Renal cortical epithelial cell (primary cell): ENCODE results near the gene MB21D2. TPM values are rescaled to one million over a fixed set of nuclear protein-coding genes. Genes with fewer than 3 reads are reported as not detected.

Experiments used
- DNase-seq: peaks from one replicate; pipeline ENCODE4 v3.0.0-alpha.2; 2011; ENCODE audit warnings: low read depth
- total RNA-seq: library from RNA; depleted of rRNA; stranded (reverse); fragments of >200 nt; gene quantifications from 2 replicates; pipeline ENCODE4 v1.2.3, GENCODE V29; 2014

Gene MB21D2
- total RNA-seq, 1 donor from 2014 or later = 13.9 TPM

DNA sequence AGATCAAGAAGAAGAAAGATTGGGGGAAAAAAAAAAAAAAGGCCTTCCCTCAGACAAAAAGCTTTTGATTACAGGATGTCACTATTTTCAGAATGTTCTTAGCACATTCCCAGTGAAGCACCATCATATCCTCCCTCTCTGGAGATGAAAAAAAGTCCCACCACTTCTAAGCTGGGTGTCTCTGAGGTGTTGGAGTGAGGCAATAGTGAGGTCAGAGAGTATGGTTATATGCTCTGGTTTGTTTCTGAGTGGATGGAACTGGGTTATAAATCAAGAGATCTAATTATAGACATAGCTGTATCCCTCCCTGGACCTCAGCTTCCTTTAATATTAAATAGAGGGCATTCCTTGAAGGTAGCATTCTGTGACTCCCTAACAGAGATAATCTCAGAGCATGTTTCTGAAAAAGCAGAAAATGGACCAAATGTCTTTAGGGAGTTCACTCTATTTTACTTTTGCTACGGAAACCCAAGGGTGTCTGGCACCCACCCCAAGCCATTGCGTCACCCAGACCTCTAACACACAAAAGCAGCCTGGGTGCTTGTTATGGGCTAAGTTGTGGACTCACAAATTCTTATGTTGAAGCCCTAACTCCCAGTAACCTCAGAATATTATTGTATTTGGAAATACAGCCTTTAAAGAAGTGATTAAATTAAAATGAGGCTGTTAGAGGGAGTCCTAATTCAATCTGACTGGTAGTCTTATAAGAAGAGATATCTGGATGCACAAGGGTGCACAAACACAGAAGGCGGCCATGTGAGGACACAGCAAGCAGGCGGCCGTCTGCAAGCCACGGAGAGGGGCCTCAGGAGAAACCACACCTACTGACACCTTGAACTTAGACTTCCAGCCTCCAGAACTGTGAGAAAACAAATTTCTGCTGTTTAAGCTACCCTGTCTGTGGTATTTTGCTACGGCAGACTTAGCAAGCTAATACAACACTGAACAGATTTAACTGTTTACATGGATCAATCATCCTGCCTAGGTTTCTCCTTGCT is 81.5 kb downstream of the MB21D2 start:
- peak; percentile 91 for DNase-seq

DNA sequence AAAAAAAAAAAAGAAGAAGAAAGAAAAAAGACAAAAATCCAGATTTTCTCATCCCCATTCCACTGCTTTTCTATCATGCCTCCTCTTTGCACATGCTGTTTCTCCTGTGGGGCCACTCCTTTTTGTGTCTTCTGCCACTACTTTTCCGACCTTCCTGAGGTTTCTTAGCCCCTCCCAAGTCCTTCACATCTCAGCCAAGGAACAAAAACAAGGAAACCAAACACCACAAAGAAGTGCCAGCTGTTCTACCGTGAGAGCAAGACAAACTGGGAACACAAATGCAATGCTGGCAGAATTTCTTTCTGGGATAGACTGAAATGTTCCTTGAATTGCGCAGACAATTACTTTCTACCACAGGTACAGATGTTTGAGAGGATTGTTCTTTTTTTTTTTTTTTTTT is 83.2 kb downstream of the MB21D2 start:
- DNase-seq = no peak

DNA sequence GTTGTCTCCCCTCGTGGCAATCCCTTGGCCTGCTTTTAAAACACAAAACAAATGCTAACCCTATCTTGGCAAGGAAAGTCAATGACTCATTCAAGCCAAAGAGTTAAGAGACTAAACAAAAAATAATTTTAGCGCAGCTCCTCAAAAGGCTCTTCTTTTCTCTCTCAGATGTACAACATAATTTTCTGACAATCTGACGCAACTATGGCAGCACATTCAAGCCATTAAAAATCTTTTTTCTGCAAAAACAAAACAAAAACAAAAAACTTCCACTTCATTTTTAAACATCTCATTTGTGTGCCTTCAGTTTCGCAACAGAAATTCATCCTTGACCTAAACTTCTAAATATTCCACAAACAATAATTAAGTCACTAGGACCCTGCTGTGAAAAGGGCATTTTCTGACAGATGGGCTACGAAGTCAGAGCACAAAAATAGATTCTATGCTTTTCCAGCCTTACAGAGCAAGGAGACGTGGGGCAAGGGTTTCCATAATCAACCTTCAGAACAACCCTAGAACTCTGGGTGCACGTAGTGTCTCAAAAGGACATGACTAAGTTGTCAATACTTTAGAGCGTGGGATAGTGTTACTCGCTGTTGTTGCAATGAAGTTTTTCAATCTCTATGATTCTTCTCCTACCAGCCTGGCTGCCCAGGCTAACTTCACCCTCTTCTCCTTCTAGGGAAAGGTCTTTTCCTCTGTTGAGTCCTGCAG is 84.3 kb downstream of the MB21D2 start:
- DNase-seq = peak; percentile 56

DNA sequence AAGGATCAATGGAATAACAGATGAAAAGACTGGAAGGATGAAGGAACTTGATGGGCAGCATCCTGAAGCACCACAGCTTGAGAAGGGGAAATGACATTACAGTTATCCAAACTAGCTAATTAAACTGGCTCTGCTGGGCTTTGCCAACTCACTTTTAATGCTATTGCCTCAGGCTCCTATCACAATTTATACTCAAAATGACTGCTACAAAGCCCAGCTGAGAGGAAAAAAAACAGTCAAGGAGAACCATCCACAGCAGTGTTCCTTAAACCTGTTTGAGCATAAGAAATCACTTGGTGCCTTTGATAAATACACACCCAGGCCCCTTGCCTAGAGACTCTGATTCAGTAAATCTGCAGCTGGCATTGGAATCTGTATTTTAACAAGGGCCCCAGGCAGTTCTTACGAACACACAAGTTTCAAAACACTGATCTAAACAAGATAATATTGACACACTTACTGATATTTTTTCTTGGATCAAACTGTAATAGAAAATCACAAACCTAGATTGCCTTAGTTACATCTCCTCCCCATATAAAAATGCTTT is 85.8 kb downstream of the MB21D2 start:
- no peak for DNase-seq

DNA sequence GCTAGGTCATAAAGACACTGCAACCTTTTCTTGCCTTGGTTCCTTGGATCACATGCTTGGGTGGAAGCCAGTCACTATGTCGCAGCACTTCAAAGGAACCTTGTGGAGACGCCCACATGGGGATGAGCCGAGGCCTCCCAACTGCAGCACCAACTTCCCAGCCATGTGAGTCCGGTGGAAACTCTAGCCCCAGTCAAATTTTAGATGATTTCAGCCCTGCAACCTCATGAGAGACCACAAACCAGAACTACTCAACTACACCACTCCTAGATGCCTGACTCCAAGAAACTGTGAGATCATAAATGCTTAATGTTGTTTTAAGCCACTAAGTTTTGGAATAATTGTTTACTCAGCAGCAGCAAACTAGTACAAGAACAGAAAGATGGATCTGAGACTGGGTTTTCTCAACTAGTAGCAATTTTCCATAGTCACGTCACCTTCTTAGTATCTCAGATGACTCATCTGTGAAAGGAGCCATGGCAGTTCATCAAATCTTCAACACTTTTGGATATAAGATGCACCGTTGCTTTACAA is 86.5 kb downstream of the MB21D2 start:
- DNase-seq = no peak

DNA sequence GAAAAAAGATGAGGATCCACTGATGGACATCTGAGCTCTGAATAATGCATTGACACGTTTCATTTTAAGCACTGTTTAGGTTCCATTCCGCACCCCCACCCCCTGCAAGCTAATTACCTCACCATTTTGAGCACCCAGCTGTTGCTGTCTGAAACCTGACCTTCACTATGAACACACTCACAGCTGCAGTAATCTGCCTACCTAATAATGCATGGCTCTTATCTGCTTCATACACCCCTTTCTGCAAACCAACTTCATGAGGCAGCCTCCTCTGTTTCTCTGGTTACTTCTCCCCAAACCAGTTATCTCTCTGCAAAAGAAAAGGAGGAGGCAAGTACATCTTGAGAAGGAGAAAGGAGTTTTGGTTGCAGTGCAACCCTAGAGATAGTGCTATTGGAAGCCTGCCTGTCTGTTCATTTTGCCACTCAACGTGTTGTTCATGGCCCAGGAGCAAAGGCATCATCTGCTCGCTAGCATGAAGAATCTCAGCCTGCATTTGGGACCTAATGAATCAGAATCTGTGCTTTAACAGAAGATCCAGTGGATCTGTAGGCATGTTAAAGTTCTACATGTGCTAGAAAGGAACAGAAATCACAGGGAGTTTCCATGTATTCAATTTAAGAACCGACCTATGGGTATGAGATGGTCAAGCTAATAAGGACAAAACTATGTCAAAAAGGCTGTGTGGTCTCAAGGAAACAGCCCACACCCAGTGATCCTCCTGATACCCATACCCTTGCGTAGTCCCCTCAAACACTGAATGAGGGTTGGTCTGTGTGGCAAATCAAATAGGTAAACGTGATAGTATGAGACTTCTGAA is 87.2 kb downstream of the MB21D2 start:
- no peak for DNase-seq

DNA sequence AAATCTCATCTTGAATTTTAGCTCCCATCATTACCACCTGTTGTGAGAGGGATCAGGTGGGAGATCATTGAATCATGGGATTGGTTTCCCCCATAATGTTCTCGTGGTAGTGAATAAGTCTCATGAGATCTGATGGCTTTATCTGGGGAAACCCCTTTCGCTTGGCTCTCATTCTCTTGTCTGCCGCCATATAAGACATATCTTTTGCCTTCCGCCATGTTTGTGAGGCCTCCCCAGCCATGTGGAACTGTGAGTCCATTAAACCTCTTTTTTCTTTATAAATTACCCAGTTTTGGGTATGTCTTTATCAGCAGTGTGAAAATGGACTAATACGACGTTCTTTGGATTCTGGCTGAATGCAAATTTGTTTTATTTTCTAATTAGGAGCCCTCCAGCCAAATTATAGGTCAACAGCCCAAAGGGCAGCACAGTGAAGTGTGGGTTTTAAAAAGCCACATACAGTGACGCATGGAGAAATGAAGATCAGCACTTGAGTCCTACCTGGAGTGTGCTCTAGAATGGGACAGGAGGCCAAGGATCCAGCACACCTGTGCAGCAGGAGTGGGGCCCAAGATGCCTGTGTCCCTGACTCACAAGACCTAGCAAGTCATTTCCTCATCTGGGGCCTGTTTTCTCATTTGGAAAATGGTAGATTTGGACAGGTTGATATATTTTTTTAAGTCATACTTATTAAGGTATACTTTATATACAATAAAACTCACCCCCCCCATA is 89.6 kb downstream of the MB21D2 start:
- DNase-seq = no peak

DNA sequence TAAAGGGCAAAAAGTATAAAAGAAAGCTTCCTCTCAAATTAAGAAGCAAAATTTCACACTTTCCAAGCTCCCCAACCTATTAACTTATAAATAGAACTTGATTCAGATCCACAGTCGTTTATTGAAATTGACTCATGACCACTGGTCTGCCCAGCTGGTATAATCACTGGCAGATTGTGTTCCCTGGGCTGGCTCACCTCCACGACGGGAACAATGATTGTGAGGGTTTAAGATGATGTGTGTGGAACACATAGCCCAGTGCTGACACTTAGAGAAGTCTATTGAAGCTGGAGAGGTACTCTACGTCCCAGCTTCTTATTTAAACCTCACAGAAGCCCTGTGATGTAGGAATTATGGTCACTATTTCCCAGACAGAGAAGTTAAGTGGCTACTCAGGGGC is 90.4 kb downstream of the MB21D2 start:
- DNase-seq = peak; percentile 52

DNA sequence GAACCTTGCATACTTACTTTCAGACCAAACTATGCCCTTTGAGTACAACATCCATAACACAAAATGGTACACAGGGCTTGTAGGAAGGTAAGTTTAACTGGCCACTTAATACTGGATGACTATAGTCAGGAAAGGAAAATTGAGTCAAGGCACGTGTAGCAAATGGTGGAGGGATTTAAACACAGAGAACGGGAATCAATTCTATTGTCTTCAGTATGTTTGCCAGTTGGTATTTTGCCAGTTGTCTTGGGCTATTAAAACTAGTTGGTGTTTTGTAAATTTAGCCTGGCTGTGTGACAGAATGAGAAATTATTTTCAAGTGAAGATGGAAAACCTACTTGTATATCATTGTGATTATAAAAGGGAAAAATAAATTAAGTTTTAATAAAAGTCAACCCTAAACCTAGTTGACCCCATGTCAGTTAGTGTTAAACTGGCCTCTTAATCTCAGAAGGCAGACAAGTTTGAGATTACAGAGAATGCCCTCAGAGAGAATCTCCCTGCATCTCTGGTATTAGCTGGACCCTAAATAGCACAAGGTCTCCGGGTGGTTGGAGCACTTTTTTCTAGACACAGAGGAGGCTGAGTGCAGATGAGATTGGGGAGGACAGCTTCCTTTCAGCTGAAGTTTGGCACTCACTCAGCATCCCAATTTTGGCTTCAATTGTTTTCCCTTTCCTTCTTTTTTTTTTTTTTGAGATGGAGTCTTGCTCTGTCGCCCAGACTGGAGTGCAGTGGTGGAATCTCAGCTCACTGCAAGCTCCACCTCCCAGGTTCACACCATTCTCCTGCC is 91.2 kb downstream of the MB21D2 start:
- no peak for DNase-seq

DNA sequence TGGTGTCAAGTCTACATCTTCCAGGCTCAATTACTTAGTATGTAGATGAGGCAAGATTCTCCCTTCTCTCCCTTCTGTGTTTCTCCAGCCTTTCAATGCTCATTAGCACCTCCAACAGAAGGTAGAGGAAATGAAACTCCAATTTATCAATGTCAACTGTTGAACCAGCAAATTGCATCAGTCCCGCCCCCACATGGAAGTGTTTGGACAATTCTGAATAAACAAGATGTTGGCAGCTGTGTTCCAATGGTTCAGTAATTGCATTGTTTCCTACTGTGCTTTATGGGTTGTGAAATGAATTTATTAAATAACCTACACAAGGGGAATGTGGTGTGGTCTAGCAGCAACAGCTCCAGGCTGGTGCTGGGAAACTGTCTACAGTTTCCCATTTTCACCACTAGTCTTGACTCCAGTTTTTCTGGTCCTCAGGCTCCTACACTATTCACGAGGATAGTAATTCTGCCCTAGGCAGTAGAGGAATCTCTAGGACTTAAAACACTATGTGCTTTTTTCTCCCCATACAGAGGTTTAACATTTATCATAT is 91.9 kb downstream of the MB21D2 start:
- peak; percentile 98 for DNase-seq

DNA sequence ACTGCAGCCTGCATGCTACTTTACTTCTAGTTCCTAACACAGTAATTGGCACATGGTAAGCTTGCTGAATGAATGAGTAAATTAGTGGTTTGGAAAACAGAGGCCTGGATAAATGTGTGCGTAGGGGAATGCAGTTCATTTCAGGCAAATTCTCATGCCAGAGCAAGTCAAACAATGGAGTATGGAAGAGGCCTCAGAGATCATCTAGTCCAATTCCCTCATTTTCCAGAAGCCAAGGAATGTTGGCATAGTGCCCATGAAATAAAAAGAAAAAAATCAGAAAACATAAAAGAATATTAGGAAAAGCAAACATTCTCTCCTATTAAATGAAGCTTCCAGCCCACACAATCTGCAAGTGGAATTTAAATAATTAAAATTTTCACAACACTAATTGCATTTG is 92.4 kb downstream of the MB21D2 start:
- peak; percentile 41 for DNase-seq

DNA sequence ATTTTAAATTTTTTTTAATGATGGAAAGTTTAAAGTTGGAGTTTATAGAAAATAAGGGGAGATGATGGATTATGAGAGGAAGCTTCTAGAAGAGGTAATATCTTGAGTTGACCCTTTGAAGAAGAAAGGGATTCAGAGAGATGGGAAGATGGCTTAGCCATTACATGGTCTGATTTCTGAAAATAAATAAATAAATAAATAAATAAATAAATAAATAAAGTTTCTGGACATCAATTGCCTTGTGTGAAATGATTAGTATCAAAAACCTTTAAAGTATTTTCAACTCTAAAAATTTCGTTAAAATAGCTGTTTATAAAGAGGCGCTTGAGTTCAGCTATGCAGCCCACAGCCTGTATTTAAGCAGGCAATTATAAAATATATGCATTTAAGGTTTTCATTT is 93.3 kb downstream of the MB21D2 start:
- no peak for DNase-seq

DNA sequence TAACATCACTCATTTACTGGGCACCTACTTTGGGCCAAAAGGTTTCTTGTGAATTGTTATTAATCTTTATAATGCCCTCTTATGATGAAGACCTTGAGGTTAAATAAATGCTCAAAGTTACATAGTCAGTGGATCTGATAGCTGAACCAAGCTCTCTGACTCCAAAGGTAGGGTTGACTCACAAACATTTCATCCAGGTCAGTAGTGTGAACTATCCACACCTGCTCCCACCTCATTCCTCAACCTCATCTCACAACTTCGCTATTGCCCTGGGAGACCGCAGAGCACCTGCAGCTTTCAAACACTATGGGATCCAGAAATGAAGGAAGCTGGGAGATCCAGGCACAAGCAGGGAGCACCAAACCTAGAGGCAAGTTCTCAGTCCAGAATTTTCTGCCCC is 96.5 kb downstream of the MB21D2 start:
- DNase-seq = no peak

DNA sequence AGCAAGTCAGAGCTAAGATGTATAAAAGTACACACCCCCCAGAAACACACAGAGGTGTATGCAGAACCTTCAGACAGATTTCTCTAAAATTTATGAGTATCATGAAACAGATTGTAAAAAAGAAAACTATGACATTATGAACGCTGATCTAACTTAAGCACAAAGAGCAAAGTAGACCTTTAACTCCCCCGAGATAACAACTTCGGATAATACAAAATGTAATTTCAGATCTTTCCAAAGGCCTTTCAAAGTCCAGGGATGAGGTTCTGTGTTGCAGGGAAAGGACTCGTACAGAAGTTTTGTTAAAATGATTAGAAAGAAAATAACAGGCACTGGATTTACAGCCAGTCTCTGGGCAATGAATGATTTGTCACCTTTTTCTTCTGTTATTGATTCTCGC is 97.5 kb downstream of the MB21D2 start:
- no peak for DNase-seq

DNA sequence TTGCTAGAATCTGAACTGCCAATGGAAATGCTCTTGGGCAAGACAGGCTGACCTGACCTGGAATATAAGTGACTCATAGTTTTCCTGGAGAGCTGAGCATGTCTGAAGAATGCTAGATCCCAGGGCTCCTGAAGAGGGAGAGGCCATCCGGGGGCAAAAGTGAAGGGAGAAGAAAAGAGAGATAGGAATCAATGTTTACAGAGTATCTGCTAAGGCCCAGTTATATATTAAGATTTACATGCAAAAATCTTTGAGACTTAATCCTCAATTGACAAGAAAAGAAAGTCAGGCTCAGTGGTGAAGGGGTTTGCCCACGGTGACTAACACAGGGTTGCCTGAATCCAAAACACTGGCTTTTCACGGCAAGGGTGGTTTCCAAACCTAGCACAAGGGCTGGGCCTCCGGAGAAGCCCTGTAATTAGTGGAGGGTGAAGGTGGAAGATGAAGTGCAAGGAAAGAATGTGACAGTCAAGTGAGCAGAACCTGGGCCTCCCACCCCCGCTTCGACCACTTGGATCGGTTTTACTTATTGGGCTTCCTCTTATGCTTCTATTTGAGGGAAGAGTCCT is 98.6 kb downstream of the MB21D2 start:
- peak; percentile 93 for DNase-seq

DNA sequence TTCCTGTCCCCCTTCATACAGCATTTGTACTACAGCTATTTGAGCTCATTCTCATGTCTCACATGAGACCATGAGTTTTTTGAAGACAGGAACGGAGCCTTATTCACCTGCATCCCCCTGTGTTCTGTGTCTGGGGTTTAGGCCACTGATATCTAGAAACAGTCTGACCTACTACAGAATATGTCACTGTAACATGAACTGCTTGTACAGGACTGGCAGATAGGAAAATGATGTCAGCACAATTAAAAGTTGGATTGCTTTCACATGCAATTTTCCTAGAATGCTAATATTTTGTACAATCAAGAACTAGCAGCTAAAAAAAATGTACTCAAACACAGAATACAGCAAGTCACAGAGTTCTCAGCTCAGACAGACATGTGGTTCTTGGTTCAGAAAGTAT is 99.5 kb downstream of the MB21D2 start:
- no peak for DNase-seq

DNA sequence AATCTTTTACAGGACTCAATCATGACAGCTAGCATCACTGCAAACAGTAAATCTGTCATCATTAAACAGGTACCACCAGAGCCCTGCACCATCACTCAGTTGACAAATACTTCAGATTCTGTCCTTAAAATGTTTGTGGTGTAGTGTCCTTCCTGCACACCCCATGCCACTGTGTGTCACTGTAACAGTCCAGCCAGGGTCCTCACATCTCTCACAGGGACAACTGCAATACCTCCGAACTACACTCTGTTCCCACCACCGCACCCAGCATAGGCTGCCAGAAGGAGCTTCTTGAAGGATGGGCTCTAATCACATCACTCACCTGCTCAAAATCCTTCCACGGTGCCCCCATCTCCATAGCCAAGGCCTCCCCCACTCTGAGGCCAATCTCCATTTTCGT is 100.2 kb downstream of the MB21D2 start:
- no peak for DNase-seq

DNA sequence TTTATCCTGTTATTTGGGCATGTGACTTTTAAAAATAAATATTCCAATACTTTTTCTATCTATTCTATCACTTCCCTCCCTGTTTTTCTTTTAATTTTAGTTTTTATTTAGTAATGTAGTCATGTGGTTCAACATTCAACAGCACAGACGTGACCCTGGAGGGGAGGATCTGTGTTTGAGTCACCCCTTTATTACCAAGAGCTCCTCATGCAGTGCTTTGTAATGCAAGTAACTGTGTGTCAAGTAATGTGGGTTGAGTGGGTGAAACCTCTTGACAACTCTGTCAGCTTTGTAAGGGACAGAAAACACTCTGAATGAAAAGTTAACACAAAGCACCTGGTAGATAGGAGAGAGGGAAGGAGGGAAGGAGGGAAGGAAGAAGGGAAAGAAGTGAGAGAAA is 100.6 kb downstream of the MB21D2 start:
- peak; percentile 73 for DNase-seq

DNA sequence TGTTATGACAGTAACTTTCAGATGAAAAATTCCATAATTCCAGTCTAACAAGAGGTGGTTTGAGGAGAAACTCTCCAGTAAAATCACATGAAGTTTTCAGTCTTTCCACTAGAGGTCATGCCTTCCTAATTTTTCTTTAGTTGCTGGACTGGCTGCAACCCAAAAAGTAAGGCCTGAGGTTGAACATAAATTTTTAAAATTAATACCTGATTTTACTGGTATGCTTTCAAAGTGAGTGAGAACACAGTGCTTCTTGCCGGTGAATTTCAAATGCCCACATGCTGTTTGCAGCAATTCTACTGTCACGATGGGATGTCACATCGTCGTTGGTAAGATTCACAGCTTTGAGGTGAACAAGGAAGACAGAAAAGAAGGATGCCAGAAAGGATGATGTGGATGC is 101.3 kb downstream of the MB21D2 start:
- peak; percentile 48 for DNase-seq
